Left renal pelvis (tissue), 4 donors: ENCODE data around the gene FOLR1. TPM values are rescaled to one million over a fixed set of nuclear protein-coding genes. Genes with fewer than 3 reads are reported as not detected.
"Not testable (repeated sequence)": the region's sequence is repeated elsewhere in the genome, so short reads cannot be mapped to it uniquely, and the experiment has no call there.

ENCODE experiments used
- DNase-seq, 4 donors: peaks; one replicate each; pipeline ENCODE4 v3.0.0-alpha.2; 2013; ENCODE audit warnings: low read depth in 4 of 4, low spot score in 3 of 4
- polyA plus RNA-seq, 4 donors: library from polyadenylated mRNA; unstranded; fragments of 120-200 nt; gene quantifications; one replicate each; pipeline ENCODE4 v1.2.1, GENCODE V29; 2013; ENCODE audit not compliant: insufficient read length in 4 of 4

The FOLR1 gene
- polyA plus RNA-seq, result 10 to 100 TPM; 11.1 to 54.9 (median 43.2) TPM

DNA sequence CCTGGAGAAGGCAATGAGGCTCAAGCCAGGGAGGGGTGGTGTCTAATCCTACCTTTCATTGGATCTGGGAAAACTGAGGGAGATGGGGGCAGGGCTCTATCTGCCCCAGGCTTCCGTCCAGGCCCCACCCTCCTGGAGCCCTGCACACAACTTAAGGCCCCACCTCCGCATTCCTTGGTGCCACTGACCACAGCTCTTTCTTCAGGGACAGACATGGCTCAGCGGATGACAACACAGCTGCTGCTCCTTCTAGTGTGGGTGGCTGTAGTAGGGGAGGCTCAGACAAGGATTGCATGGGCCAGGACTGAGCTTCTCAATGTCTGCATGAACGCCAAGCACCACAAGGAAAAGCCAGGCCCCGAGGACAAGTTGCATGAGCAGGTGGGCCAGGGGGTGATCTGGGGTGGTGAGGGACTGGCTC lies at the start of gene FOLR1:
TSS of gene FOLR1 (plus strand) at position 180 of the 421 bp plus-strand sequence. CDS start at position 214, 34 bp downstream.
- DNase-seq, result no peak

DNA sequence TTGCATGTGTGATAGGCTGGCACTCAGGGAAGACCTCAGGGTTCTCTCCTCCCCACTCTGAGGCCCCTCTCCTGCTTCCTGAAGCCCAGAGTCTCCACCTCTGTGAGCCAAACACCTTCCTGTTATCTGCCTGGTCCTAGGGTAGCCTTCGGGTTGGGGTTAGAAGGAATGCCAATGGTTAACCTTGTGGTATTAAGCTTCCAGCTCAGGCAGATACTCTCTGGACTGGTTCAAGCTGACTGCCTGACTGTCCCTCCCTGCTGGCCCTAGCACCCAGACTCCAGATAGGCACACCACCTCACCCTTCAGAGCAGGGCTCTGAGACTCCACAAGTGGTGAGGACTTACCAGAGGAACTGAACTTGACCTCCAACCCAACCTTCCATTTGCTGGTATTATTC lies 49.4 kb upstream of the FOLR1 start:
- not testable (repeated sequence) for DNase-seq

DNA sequence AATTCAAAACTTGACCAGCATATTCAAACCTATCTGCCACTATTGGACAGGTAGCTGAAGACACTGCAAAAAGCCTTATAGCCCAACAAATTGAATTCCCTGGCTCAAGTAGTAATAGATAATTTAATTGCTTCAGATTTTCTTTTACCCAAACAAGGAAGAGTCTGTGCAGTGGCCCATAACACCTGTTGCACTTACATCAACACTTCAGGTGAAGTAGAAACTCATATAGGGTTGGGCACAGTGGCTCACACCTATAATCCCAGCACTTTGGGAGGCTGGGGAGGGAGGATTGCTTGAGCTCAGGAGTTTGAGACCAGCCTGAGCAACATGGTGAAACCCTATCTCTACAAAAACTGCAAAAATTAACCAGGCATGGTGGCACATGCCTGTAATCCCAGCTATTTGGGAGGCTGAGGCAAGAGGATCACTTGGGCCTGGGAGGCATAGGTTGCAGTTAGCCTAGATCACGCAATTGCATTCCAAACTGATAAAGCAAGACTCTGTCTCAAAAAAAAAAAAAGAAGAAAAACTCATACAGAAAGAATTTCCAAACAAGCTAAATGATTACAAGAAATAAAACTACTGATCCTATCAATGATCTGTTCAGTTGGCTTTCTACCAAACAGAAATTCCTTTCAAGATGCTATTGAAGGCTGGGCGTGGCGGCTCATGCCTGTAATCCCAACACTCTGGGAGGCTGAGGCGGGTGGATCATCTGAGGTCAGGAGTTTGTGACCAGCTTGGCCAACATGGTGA lies 47.0 kb upstream of the FOLR1 start:
- DNase-seq, result no peak

DNA sequence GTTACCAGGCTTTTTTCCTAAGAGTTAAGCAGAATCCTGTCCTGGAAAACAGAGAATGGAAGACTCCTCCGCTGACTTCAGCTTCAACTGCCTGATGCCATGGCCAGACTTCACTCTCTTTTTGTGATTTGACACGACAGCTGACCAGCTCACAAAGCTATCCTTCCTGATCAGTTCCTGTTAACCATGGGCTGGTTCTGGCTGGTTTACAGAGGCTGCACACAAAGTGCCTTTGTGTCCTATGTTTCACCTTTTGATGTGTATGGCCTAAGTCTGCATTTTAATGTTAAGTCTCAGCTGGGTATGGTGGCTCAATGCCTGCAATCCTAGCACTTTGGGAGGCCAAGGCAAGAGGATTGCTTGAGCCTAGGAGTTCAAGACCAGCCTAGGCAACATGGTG lies 45.3 kb upstream of the FOLR1 start:
- no peak for DNase-seq

DNA sequence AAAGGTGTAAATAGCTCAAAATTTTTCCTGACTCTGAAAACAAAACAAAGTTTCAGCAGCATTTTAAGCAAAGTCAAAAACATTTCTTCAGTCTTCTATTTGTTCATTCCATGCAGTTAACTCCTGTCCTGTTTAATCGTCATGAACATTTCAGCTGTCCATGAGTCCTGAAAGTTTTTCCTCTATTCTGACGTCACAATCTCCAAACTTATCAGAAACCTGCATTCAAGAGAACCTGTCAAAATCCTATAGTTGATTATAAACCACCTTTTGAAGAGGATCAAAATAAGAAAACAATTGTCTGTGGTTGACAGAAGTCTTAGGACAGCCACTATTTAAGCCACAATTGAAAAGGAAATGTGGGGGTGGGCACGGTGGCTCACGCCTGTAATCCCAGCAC lies 41.1 kb upstream of the FOLR1 start:
- no peak for DNase-seq

DNA sequence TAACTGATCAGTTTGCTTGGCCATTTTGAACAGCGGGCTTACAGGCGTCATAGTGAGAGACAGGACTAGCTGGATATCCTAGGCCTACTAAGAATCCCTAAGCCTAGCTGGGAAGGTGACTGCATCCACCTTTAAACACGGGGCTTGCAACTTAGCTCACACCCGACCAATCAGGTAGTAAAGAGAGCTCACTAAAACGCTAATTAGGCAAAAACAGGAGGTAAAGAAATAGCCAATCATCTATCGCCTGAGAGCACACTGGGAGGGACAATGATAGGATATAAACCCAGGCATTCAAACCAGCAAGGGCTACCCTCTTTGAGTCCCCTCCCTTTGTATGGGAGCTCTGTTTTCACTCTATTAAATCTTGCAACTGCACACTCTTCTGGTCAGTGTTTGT lies 38.1 kb upstream of the FOLR1 start:
- DNase-seq, result not testable (repeated sequence)

DNA sequence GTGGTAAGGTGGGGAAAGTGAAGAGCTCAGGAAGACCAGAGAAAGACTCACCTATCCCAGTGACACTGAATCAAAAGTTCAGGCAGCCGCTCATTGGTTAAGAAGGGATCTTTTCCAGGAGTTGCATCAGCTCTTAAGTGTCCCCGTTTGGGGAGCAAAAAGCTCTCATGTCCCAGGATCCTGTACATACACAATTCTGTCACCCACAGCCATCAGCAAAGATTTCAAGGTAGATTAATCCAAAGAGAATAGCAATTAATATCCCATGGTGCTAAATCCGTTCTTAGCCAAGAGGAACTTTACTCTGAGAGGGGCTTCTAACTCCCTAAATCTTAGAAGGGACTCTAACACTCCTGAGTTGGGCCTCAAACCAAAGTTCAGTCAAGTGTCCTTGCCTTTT lies 37.1 kb upstream of the FOLR1 start:
- DNase-seq, result no peak

DNA sequence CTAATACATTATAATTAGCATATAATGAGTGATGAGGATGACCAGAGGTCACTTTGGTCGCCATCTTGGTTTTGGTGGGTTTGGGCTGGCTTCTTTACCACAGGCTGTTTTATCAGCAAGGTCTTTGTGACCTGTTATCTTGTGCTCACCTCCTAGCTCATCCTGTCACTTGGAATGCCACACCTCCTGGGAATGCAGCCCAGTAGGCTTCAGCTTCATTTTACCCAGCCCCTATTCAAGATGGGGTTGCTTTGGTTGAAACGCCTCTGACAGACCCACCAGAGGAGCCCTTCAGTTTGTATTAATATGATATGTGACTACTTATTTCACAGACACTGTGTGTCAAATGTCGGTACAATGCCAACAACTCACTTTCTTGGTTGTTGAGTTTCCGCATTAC lies 36.2 kb upstream of the FOLR1 start:
- DNase-seq, result no peak

DNA sequence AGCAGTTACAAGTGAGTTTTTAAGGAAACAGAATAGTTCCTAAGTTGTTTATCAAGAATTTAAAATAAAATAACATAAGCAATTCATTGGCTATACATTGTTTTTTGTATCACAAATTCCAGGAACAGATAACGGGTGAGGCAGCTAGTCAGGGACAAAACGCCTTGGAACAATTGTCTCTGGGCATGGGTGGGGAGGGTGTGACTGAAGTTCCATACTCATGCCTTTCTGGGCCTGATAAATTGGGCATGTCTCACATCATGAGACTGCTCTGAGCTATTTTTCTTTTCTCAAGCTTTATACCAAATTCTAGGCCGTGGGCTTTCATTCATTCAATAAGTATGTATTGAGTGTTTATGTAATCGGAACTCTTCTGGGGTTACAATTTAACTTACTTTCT lies 34.8 kb upstream of the FOLR1 start:
- DNase-seq, result no peak

DNA sequence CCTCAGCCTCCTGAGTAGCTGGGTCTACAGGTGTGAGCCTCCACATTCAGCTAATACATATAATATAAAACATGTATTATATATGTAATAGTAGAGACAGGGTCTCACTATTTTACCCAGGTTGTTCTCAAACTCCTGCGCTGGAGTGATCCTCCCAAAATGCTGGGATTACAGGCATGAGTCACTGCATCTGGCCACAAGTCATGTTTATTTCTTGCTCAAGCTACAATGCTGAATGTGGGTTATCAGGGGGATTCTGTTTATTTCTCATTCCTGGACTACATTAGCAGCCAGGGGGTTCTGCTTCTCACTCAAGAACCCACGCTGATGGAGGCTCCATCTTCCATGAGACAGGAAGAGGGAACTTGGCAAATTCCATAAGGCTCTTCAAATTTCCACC lies 31.6 kb upstream of the FOLR1 start:
- DNase-seq, result no peak

DNA sequence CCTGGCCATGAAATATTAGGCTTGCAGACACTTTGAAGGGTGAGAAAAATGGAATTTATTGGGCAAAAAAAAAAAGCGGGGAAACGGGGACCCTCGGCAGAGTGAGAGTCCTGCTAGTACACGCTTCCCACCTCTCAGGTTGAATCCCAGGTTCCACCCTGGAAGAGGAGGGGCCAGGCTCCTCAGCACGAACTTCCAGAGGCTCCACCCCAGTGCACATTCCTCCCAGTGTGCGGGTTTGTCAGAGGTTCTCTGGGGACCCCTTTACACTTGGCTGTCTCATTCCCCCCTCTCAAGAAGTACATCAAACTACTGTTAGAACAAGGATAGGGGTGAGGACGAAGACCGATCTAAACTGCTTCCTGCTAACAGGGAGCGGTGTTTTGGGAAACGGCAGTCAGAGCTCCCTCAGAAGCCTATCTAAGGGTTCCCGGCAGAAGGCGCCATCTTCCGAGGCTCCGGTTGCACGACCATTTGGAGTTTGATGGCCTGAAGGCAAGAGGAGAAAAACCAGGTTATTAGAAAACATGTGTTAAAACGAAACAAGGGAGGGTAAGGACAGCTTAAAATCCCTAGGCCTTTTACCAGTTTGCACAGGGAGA lies 28.9 kb upstream of the FOLR1 start:
- DNase-seq, result no peak

DNA sequence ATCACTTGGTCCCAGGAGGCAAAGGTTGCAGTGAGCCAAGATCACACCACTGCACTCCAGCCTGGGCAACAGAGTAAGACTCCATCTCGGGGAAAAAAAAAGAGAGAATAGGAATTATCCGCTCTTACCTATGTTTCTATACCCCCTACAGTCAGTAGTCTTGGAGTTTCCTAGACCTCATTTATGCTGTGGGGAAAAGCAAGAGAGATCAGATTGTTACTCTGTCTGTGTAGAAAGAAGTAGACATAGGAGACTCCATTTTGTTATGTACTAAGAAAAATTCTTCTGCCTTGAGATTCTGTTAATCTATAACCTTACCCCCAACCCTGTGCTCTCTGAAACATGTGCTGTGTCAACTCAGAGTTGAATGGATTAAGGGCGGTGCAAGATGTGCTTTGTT lies 27.8 kb upstream of the FOLR1 start:
- not testable (repeated sequence) for DNase-seq

DNA sequence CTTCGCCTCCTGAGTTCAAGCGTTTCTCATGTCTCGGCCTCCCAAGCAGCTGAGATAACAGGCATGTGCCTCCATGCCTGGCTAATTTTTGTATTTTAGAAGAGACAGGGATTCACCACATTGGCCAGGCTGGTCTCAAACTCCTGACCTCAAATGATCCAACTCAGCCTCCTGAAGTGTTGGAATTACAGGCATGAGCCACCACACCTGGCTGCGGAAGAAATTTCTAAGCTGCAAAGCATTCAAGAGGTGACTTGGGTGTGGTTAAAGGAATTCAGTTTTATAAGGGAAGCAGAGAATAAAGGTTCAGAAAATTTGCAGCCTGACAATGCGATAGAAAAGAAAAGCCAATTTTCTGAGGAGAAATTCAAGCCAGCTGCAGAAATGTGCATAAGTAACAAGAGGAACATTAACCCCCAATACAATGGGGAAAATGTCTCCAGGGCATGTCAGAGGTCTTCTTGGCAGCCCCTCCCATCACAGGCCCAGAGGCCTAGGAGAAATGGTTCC lies 22.8 kb upstream of the FOLR1 start:
- DNase-seq, result not testable (repeated sequence)

DNA sequence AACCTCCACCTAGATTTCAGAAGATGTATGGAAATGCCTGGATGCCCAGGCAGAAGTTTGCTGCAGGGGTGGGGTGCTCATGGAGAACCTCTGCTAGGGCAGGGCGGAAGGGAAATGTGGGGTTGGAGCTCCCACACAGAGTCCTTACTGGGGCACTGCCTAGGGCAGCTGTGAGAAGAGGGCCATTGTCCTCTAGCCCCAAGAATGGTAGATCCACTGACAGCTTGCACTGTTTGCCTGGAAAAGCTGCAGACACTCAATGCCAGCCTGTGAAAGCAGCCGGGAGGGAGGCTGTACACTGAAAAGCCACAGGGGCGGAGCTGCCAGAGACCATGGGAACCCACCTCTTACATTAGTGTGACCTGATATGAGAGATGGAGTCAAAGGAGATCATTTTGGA lies 22.2 kb upstream of the FOLR1 start:
- not testable (repeated sequence) for DNase-seq

DNA sequence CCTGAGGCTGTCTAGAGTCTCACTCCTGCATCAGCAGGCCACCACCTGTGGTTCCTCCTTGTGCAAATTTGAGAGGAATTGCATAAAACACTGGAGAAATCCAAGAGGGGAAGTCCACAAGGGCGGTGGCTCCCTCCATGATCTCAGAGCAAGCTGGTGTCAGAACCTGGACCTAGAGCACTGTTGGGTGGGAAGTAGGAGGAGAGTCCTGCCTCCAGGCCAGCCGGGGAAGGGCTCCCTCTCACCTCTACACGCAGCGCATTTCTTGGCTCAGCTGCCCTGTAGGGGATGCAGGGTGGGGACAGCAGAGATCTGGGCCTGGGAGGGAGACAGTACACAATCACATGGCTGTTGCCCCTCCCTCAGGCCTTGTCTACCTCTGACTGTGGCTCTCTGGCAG lies 19.9 kb upstream of the FOLR1 start:
- DNase-seq, result not testable (repeated sequence)

DNA sequence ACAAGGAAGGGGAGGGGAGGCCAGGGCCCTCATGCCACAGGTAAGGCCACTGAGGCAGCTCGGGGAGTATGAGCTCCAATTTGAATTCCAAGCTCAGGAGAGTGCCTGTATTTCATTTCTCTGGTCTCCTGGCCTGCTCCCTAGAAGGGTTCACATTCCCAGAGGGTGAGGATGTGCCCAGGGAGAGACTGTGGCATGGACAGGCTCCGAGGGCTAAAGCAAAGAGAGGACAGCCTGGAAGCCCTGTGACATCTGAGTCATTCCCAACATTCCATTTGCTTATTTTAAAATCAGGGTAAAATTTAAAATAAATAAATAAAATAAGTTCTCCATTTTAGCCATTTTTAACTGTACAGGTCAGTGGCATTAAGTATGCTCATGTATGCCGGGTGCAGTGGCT lies 18.6 kb upstream of the FOLR1 start:
- no peak for DNase-seq

DNA sequence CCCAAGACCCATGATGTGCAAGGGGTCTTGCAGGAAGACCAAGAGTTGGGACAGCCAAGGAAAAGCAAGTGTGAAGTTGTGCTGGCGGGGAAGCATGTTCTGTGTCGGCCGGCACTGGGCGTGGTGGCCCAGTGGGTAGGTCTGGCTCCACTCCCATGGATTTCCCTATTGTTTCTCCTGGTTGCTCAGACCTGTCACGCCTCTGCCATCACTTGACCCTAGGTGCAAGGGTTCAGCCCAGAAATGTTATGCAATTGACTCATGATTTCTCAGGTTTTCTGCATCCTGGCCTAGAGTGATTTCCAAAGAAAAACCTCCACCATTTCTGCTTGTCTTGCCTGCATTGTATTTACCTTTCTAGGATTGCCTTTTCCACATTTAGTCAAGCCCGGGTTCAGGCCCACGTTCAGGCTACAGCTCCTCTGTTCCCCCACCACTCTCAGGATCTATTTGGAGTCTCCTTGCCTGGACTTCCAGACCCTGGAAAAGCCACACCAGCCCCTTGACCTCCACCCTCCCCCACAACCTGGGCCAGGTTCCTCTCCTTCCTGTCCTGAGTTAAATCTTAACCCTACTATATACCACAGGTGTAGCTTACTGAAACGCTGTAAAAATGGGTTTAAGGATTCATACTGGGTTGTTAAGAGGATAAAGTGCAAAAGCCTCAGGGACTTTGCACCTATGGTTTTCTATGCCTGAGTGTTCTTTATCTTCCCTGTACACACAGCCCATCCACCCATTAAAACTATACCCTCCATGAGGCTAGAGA lies 17.5 kb upstream of the FOLR1 start:
- DNase-seq, result no peak

DNA sequence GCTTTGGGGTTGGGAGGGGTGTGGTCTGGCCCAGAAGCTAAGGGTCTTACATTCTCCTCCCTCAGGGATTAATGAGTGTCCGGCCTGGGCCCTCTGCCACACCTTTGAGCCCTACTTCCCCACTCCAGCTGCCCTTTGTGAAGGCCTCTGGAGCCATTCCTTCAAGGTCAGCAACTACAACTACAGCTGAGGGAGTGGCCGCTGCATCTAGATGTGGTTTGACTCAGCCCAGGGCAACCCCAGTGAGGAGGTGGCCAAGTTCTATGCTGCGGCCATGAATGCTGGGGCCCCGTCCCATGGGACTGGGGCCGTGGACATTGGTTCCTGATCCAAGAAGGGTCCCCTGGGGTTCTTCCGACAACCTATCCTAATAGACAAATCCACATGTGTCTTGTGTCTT lies 14.3 kb upstream of the FOLR1 start:
- no peak for DNase-seq

DNA sequence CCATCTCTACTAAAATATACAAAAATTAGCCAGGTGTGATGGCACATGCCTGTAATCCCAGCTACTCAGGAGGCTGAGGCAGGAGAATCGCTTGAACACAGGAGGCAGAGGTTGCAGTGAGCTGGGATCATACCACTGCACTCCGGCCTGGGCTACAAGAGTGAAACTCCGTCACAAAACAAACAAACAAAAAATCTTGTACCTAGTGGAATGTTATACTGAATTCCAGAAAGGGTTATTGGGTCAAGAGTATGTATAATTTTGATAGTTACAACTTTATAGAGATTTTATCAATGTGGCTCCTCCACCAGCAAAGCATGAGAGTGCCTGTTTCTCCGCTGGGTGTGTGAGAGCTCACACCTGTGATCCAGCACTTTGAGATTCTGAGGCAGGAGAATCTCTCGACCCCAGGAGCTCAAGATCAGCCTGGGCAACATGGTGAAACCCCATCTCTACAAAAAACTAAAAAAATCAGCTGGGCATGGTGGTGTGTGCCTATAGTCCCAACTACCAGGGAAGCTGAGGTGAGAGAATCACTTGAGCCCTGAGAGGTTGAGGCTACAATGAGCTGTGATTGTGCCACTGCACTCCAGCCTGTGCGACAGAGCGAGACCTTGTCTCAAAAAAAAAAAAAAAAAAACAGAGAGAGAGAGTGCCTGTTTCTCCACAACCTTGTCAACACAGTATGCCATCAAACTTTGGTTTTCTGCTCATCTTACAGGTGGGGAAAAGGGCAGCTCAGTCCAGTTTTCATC lies 12.7 kb upstream of the FOLR1 start:
- DNase-seq, result no peak

DNA sequence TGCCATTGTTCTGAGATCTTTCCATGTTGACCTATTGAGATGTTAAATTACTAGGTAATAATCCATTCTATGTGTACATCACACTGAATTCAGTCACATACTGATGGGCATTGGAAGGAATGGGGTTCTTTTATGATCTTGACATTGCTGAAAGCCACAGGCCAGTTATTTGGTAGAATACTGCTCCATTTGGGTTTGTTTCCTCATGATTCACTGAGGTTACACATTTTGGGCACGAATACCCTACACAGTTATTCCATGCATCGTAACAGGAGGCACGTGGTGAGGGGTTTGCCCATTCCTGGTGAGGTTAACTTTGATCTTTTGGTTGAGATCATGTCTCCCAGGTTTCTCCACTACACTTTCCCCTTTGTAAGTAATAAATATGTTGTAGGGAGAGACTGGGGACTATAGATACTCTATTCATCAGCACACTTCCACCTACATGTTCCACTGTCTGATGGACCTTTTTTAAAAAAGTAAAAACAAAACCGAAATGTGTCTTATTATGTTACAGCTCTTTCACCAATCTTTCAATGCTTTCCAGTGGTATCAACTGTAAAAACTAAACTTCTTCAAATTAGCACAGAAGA lies 12.0 kb upstream of the FOLR1 start:
- DNase-seq, result no peak
